HG03060 (cell line): Measurements from ENCODE around the gene STEAP1B.
"Not testable (repeated sequence)": the region's sequence is repeated elsewhere in the genome, so short reads cannot be mapped to it uniquely, and the experiment has no call there.

Source experiments
- ATAC-seq: cut with Tn5 transposase; IDR thresholded peaks from one replicate; pipeline ENCODE4 v1.9.1; 2021; ENCODE audit warnings: low read depth, moderate number of reproducible peaks; ENCODE audit not compliant: unreplicated experiment

Gene STEAP1B

GRCh38 chr7:22460363-22460988 is 39.5 kb downstream of the STEAP1B start:
- ATAC-seq, result no peak

DNA sequence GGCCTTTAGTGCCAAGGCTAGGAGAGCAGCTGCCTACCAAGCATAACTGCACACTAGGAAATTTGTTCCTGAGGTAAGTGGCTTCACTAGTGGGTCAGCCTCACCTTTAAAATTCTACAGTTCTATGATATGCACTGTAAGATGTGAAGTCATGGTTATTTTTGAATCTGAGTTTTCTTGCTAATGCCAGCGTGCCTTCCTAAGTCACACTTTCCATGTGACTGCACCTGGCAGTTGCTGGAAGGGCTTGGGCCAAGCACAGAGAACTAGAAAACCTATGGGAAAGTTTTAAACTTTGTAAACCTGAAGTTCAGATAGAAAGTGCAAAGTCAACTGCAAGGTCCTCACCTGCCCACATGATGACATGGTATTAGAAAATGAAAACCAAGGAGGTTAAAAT is 42.5 kb downstream of the STEAP1B start:
- ATAC-seq, result no peak

GRCh38 chr7:22454446-22454845 is 45.5 kb downstream of the STEAP1B start:
- ATAC-seq, result no peak

- no peak for ATAC-seq
These were observed 46.9 kb downstream of the STEAP1B start for GRCh38 chr7:22452960-22453558.

GRCh38 chr7:22452142-22452959 is 47.6 kb downstream of the STEAP1B start:
- ATAC-seq, result no peak

GRCh38 chr7:22450013-22450412 is 50.0 kb downstream of the STEAP1B start:
- ATAC-seq, result not testable (repeated sequence)

GRCh38 chr7:22447762-22448161 is 52.2 kb downstream of the STEAP1B start:
- ATAC-seq, result peak; percentile 84

DNA sequence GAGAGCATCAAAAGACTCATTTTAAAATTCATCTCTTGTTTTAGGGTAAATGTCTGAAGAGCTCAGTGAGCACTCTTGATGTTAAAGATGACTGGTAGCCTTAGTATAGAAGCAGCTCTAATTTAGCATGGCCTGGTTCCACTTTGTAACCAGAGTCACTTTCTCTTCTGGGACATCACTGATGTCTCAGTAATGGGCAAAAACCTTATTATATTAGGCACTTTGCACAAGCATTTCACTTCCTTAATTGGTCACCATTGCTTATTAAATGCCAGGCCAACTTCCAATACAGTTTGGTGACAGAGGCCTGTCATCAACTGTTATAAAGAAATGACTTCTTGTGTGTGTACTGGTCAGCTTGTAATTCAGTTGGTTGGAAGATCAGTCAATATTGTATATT is 53.0 kb downstream of the STEAP1B start:
- no peak for ATAC-seq

DNA sequence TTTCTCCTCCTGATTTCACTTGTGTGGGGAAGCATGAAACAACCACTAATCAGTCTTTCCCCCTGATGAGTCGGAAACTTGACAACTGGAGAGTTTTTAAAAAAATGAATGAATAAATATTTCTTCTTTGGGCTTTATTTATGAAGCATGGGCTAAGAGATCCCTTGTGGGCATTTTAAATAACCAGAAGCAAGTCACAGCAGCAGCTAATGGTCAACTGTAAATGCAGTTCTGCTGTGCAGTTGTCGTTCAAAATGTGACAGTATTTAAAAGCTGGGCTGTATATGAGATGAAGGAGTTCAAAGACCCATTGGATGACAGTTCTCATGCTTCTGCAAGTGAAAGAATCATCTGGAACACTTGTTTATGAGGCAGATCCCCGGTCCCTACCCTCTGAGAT is 54.1 kb downstream of the STEAP1B start:
- ATAC-seq, result no peak

DNA sequence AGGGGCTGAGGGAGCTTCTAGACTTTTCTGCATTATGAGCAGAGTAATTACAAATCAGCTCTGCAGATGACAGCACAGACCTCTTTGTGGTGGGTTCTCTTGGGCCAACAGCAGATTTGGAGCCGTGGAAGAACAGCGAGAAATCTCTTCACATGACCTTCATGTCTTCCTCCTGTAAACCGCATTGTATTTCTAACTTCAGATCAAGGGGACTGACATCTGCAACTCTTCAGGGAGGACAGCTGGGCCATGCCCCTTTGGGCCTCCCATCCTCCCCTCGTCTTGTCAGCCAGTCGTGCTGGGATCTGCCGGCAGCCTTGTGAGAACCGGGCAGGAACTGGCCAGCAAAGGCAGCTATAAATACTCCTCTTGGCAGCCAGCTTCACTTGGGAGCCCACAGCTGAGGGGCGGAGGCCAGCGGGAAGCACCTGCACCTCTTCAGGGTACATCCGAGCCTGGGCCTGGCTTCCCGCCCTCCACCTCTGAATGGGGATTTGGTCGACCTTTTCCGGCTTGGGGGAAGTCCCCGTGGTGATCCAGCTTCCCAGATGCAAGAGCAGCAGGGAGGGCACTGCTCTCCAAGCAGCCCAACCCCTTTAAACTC is 54.7 kb downstream of the STEAP1B start:
- no peak for ATAC-seq

DNA sequence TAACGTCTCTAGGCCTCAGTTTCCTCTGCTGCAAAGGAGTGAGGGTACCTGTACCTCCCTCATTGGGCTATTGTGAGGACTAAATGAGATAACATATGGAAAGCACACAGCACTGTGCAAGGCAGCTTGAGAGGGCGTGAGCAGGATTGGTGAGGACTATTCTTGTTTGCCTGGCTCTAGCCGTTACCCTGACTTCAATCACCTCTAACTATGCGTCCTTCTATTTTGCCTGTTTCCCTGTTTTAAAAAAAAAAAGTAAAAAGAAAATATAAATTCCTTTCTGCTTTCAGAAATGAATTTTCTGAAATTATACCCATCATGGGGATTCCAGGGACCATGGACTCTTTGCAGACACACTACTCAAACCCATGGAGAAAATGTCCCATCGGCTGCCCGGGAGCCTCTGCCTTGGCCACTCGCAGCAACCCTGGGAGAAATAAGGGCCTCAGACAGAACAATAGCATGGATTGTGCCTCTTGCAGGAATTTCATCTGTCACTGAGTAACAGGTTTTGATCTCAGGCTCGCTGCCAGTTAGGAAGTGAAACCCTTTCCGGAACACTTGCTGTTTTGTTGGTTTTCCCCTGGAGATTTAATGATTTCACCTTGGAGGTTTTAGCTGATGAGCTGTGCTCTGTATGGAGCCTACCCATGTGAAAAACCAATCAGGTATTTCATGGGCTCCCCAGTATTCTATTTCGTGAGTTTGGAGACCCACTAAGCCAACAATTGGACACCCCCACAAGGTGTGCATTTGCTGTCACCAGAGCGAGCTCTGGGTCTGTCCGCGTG is 55.6 kb downstream of the STEAP1B start:
- ATAC-seq, result no peak

GRCh38 chr7:22443370-22444180 is 56.4 kb downstream of the STEAP1B start:
- ATAC-seq, result no peak

- no peak for ATAC-seq
These were observed 57.1 kb downstream of the STEAP1B start for GRCh38 chr7:22442882-22443369.

DNA sequence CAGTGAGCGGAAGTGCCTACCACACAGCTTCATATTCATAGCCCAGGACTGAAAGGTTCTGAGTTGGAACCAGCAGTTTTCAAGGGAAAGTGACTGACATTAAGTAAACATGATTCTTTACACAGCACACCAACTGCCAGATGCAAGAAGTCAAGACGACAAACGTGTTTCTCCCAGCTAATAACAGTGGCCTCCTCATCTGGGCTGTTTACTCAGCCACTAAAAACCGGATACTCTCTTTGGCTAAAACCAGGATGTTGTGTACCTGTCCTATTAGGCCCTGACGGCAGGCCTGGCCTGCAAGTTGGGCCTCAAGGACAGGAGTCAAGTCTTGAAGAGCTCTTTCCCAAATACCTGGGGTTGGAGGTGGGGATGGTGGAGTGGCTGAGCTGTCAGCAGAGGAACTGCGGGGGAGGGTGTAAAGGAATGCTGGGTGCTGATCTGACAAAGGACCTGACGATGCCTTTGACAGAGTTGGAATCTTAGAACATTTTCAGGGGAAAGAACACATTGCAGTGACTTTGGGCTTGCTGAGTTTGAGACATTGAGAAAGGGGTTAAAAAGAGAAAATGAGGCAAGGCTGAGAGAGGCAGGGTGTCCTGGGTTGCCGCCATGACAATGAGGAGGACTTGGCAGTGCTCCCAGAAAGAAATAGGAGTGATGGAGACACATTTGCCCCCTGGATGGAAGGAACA is 57.7 kb downstream of the STEAP1B start:
- ATAC-seq, result no peak

DNA sequence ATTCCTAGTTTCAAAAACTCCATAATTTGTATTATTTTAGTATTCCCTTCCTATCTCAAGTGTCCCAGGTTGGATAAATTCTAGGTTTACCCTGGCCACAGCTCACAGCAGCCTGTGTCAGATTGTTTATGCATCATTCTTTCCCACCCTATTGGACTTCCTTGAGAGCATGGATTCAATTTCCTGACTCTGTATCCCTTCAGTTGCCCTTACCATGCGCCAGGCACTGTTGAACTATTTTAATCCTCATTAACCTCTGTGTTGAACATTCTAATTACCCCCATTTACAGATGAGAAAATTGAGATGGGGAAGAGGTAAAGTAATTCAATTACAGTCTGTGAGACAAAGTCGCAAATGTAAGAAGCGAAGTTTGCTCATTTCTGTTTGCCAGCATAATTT is 58.8 kb downstream of the STEAP1B start:
- ATAC-seq, result no peak

GRCh38 chr7:22438994-22439393 is 61.0 kb downstream of the STEAP1B start:
- ATAC-seq, result no peak

GRCh38 chr7:22436552-22436951 is 63.4 kb downstream of the STEAP1B start:
- ATAC-seq, result not testable (repeated sequence)

- ATAC-seq, result no peak
These were observed 64.3 kb downstream of the STEAP1B start for GRCh38 chr7:22435720-22436119.

DNA sequence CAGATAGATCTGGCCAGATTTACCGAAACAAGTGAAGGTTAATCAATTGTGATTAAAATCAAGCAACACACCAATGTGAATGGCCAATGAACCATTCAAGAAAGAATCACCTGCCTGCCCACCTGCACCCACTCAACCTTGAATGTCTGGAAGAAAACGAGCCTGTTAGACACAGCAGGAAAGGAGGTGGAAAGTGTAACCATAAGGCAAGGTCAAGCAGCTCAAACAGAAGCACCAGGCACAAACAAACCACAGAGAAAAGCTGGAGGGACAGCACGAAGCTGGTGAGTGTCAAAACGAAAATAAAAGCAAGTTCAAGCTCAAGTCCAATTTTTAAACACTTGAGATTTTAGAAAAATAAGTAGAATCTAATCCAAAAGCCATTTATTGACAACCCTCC is 64.9 kb downstream of the STEAP1B start:
- ATAC-seq, result peak; percentile 56
